ENCODE results near the gene AKAP8. TPM values are rescaled to one million over a fixed set of nuclear protein-coding genes. Genes with fewer than 3 reads are reported as not detected.
"Not testable (repeated sequence)": the region's sequence is repeated elsewhere in the genome, so short reads cannot be mapped to it uniquely, and the experiment has no call there.

Gene AKAP8
- total and polyA plus RNA-seq, 9 of the 15 experiments (the other 6 are each of a cell fraction or from before 2014, with no cell fraction given): 3.4 to 56.5 (median 15.0) TPM

DNA sequence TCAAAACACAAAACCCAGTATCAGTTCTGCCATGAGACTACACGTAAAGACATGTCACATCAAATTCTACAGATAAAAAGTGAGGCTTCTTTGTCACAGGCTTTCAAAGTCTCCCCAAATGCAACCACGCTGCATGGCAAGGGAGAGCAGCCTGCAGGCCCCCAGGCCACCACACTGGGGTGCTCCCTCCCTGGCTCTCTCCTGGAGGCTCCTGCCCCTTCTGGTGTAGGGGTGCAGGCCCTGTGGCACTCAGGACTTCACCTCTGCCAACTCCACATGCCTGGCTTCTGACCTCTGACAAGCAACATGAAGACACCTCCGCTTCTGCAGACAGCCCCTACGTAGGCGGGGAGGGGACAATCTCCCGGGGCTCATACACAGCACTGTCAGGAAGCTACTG lies 14.3 kb downstream of the AKAP8 start:
- H3K4me1 ChIP-seq (replicated peaks in 1 of 2; ENCODE audit: control insufficient read depth in 2 of 2, insufficient read depth in 2 of 2, low read length in 2 of 2): no peaks in the 10 kb centered on the region
- H3K36me3 ChIP-seq (ENCODE audit: control insufficient read depth, insufficient read depth, low read length): peaks cover 74% of the 10 kb centered on the region; the same call in 2 of the 3 replicates
- POLR2A ChIA-PET: interaction anchor here (1.1 kb wide), 1 partner anchor 14 kb away, joined by 4 read pairs; the partner anchor contains the start of gene AKAP8
- intact Hi-C loops (cut with micrococcal nuclease): no loop called here
- no peak overlapping the region for H3K9ac ChIP-seq (ENCODE audit: insufficient read depth in 1 of 2, low read depth in 2 of 2, low read length in 2 of 2)
- DNase-seq (ENCODE audit: extremely low read depth in 1 of 4, low spot score in 3 of 4) (no peak), ATAC-seq (peak; percentile 53), FAIRE-seq (no peak)
- CTCF ChIA-PET (ENCODE audit: low intra/inter-chr PET ratio): no interaction called here
- in situ Hi-C loops (cut with MboI): no loop called here
- 93% methylated on average over 3 of the region's 6 CpGs for WGBS (ENCODE audit: insufficient coverage, low coverage, missing lambda C conversion rate)
- no peaks in the 10 kb centered on the region for H3K9me1 ChIP-seq (ENCODE audit: control insufficient read depth, insufficient read depth, low read length)
- H3K4me3 ChIP-seq: no peak overlapping the region
- BruUV-seq (replicated peaks): no TSS peak
- TF ChIP-seq CREM (IDR thresholded peaks at IDR 0.05; ENCODE audit: low read depth) (no peak), POLR2A (conservative IDR thresholded peaks at IDR 0.05) (0 out of 2 replicates have a peak, but pooled peaks have one; percentile 27), CTCF (IDR thresholded peaks at IDR 0.05 in 2 of 3, conservative IDR thresholded peaks at IDR 0.05 in 1 of 3; ENCODE audit: insufficient read depth in 2 of 3, low read depth in 1 of 3, low read length in 3 of 3) (peak in 1 of 3 experiments; percentile 34; a peak in 1 of 6 replicates)
- H2AFZ ChIP-seq (ENCODE audit: low read depth, low read length): no peak overlapping the region
- no peaks in the 10 kb centered on the region for H4K20me1 ChIP-seq (replicated peaks; ENCODE audit: control insufficient read depth, insufficient read depth, low read length)
- H3K27me3 ChIP-seq (ENCODE audit: control insufficient read depth in 2 of 2, insufficient read depth in 2 of 2, low read length in 2 of 2): no peaks in the 10 kb centered on the region
- no peaks in the 10 kb centered on the region; the same call in 2 of the 3 replicates for H3K79me2 ChIP-seq (ENCODE audit: control insufficient read depth, insufficient read depth, low read length)
- H3K27ac ChIP-seq (ENCODE audit: extremely low read depth, low read depth, low read length): no peak overlapping the region
- H3K9me3 ChIP-seq (replicated peaks; ENCODE audit: control insufficient read depth, insufficient read depth, low read depth, low read length): no peaks in the 10 kb centered on the region
- no peak overlapping the region for H3K4me2 ChIP-seq (ENCODE audit: insufficient read depth, low read length)

DNA sequence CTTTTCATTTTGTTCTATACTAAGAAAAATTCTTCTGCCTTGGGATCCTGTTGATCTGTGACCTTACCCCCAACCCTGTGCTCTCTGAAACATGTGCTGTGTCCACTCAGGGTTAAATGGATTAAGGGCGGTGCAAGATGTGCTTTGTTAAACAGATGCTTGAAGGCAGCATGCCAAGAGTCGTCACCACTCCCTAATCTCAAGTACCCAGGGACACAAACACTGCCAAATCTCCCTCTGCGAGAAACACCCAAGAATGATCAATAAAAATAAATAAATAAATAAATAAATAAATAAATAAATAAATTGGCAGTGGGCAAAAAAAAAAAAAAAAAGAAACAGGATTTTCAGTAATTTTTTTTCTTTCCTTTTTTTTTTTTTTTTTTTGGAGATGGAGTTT lies 15.8 kb downstream of the AKAP8 start:
- in situ Hi-C loops (cut with MboI); FAIRE-seq; DNase-seq (ENCODE audit: extremely low read depth in 1 of 4, low spot score in 3 of 4); CTCF ChIA-PET (ENCODE audit: low intra/inter-chr PET ratio); H3K9me3 ChIP-seq (replicated peaks; ENCODE audit: control insufficient read depth, insufficient read depth, low read depth, low read length); H3K27ac ChIP-seq (ENCODE audit: extremely low read depth, low read depth, low read length); H2AFZ ChIP-seq (ENCODE audit: low read depth, low read length); H3K79me2 ChIP-seq (ENCODE audit: control insufficient read depth, insufficient read depth, low read length); H3K27me3 ChIP-seq (ENCODE audit: control insufficient read depth in 2 of 2, insufficient read depth in 2 of 2, low read length in 2 of 2); H3K4me2 ChIP-seq (ENCODE audit: insufficient read depth, low read length); H3K9ac ChIP-seq (ENCODE audit: insufficient read depth in 1 of 2, low read depth in 2 of 2, low read length in 2 of 2); H3K9me1 ChIP-seq (ENCODE audit: control insufficient read depth, insufficient read depth, low read length); H3K4me3 ChIP-seq; BruUV-seq (replicated peaks); intact Hi-C loops (cut with micrococcal nuclease); H4K20me1 ChIP-seq (replicated peaks; ENCODE audit: control insufficient read depth, insufficient read depth, low read length); H3K4me1 ChIP-seq (replicated peaks in 1 of 2; ENCODE audit: control insufficient read depth in 2 of 2, insufficient read depth in 2 of 2, low read length in 2 of 2); ATAC-seq: not testable (repeated sequence)
- peaks cover 72% of the 10 kb centered on the region; the same call in 2 of the 3 replicates for H3K36me3 ChIP-seq (ENCODE audit: control insufficient read depth, insufficient read depth, low read length)
- 64% methylated on average over 2 of the region's 3 CpGs for WGBS (ENCODE audit: insufficient coverage, low coverage, missing lambda C conversion rate)
- POLR2A ChIA-PET: interaction anchor here (1.1 kb wide), 1 partner anchor 13 kb away, joined by 3 read pairs; no protein-coding TSS in a partner anchor
